Measurements from ENCODE around the gene EDN1. TPM values are rescaled to one million over a fixed set of nuclear protein-coding genes. Genes with fewer than 3 reads are reported as not detected.

The EDN1 gene
- total and polyA plus RNA-seq, 2 of the 4 experiments (the other 2 are of a cell fraction), result 5.6 to 9.0 TPM

DNA sequence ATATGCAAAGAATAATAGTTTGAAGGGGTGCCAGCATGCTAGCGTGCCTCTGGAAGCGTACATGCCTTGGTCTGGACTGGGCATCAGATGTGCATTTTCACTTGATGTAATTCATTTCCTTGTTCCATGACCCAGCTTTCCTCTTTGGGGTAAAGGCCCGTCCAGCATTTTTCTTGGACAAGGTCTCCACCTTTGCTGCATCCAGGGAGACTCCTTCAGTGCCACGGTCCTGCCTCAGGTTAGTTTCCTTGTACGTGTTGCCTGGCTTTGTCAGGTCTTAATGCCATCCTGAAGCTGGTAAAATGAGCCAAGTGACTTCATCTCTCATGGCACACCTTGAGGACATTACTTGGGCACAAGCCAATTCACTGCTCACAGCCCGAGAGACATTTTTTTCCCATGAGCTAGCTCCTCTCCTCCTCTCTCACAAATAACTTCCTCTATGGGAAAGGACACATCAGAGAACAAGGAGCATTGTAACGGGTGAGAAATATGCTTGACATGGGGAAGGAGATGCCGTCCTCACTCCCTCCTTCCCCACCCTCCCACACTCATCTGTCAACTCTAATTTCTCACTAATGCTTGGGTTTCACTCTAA is 23.9 kb downstream of the EDN1 start:
- 60% methylated on average over 1 of the region's 8 CpGs; no CpG with 5 or more reads in 1 of the 2 experiments for WGBS, 2 experiments (ENCODE audit: extremely low coverage in 2 of 2, insufficient read length in 1 of 2)
- ATAC-seq (ENCODE audit: low read depth), result no peak; the same call in 1 of the 2 replicates
- H2AK9ac ChIP-seq (replicated peaks; ENCODE audit: low read depth, low read length, poor library complexity), result peak overlapping the region; percentile 71
- no peaks in the 10 kb centered on the region for H3K27me3 ChIP-seq (ENCODE audit: control insufficient read depth, insufficient read depth, low read length)
- intact Hi-C loops (cut with micrococcal nuclease), result no loop called here
- no peak overlapping the region for H3K4me2 ChIP-seq (ENCODE audit: low read depth, low read length)
- TF ChIP-seq CEBPB (IDR thresholded peaks at IDR 0.05; ENCODE audit: low read depth, low read length), result no peak
- TF ChIP-seq SMC3 (IDR thresholded peaks at IDR 0.05; ENCODE audit: low read depth, low read length), result no peak
- no peak for TF ChIP-seq MAZ (IDR thresholded peaks at IDR 0.05; ENCODE audit: borderline replicate concordance, low read depth, low read length)
- no peak for TF ChIP-seq RCOR1 (IDR thresholded peaks at IDR 0.05; ENCODE audit: insufficient replicate concordance, low read length)
- no peak for TF ChIP-seq POLR2A (IDR thresholded peaks at IDR 0.05; ENCODE audit: low read depth, low read length)
- no peak for TF ChIP-seq MXI1 (IDR thresholded peaks at IDR 0.05; ENCODE audit: borderline replicate concordance, low read depth, low read length)
- no peak for TF ChIP-seq NFE2L2 (IDR thresholded peaks at IDR 0.05; ENCODE audit: low read depth, low read length)
- no peak for TF ChIP-seq RFX5 (IDR thresholded peaks at IDR 0.05; ENCODE audit: low read depth, low read length)
- TF ChIP-seq, protein P1, sequence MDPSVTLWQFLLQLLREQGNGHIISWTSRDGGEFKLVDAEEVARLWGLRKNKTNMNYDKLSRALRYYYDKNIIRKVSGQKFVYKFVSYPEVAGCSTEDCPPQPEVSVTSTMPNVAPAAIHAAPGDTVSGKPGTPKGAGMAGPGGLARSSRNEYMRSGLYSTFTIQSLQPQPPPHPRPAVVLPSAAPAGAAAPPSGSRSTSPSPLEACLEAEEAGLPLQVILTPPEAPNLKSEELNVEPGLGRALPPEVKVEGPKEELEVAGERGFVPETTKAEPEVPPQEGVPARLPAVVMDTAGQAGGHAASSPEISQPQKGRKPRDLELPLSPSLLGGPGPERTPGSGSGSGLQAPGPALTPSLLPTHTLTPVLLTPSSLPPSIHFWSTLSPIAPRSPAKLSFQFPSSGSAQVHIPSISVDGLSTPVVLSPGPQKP (IDR thresholded peaks at IDR 0.05; ENCODE audit: borderline replicate concordance, low read depth, low read length), result no peak
- TF ChIP-seq FOS (IDR thresholded peaks at IDR 0.05; ENCODE audit: low read depth, low read length), result no peak
- no peak for TF ChIP-seq RAD21 (IDR thresholded peaks at IDR 0.05; ENCODE audit: low read length)
- TF ChIP-seq MAFK (IDR thresholded peaks at IDR 0.05; ENCODE audit: low read depth, low read length), result no peak
- TF ChIP-seq, protein P2, sequence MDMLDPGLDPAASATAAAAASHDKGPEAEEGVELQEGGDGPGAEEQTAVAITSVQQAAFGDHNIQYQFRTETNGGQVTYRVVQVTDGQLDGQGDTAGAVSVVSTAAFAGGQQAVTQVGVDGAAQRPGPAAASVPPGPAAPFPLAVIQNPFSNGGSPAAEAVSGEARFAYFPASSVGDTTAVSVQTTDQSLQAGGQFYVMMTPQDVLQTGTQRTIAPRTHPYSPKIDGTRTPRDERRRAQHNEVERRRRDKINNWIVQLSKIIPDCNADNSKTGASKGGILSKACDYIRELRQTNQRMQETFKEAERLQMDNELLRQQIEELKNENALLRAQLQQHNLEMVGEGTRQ (IDR thresholded peaks at IDR 0.05; ENCODE audit: low read depth, low read length), result no peak
- no peak for TF ChIP-seq BHLHE40 (IDR thresholded peaks at IDR 0.05; ENCODE audit: low read depth, low read length)
- no peak overlapping the region for H4K5ac ChIP-seq (ENCODE audit: low read depth, low read length)
- H3K79me1 ChIP-seq (ENCODE audit: low read depth in 1 of 2, low read length in 2 of 2), result no peaks in the 10 kb centered on the region
- H3K36me3 ChIP-seq (ENCODE audit: control insufficient read depth, insufficient read depth, low read length), result no peaks in the 10 kb centered on the region
- H3K14ac ChIP-seq (replicated peaks; ENCODE audit: low read depth, low read length), result peak overlapping the region; percentile 37
- dilution Hi-C loops (cut with HindIII; ENCODE audit: low sequenced_read_pairs, unreplicated experiment), result no loop called here
- H3K4ac ChIP-seq (ENCODE audit: low read depth, low read length), result no peak overlapping the region
- no peak overlapping the region for H2AK5ac ChIP-seq (ENCODE audit: low read depth, low read length)
- no peak overlapping the region; the same call in 2 of the 3 replicates for H2BK15ac ChIP-seq (ENCODE audit: low read depth, low read length)
- peak overlapping the region; percentile 15; the same call in 1 of the 2 replicates for H2BK20ac ChIP-seq (ENCODE audit: low read depth, low read length)
- no peak overlapping the region for H3K23ac ChIP-seq (ENCODE audit: low read depth, low read length)
- no peaks in the 10 kb centered on the region for H4K20me1 ChIP-seq (ENCODE audit: insufficient read depth, low read length)
- no peak overlapping the region for H3K56ac ChIP-seq (ENCODE audit: extremely low read depth, insufficient read depth, low read length)
- H3K18ac ChIP-seq (ENCODE audit: low read depth, low read length), result no peak overlapping the region
- no peak overlapping the region for H2BK5ac ChIP-seq (ENCODE audit: low read depth, low read length, poor library complexity, severe bottlenecking)
- H3K9ac ChIP-seq (ENCODE audit: low read depth, low read length), result no peak overlapping the region
- 0 out of 2 replicates have a peak overlapping the region, but pooled peaks have one; percentile 24 for H2BK120ac ChIP-seq (ENCODE audit: low read depth, low read length)
- no peak overlapping the region for H3K4me3 ChIP-seq (ENCODE audit: insufficient read depth, low read depth, low read length)
- no peaks in the 10 kb centered on the region; the same call in 1 of the 2 replicates for H3K4me1 ChIP-seq (ENCODE audit: control insufficient read depth, insufficient read depth, low read length)
- CTCF ChIA-PET, result interaction anchor here (0.8 to 1.3 kb wide), 3 partner anchors 10 to 24 kb away, joined by 3 to 4 read pairs (median 4); no protein-coding TSS in a partner anchor
- in situ Hi-C loops (cut with MboI; ENCODE audit: low sequenced_read_pairs), result no loop called here
- DNase-seq, result peak; percentile 35
- H3K27ac ChIP-seq (ENCODE audit: insufficient read depth, low read length), result no peak overlapping the region
- peaks cover 4% of the 10 kb centered on the region; the same call in 1 of the 2 replicates for H3K9me1 ChIP-seq (ENCODE audit: insufficient read depth, low read length)
- peak overlapping the region; percentile 74 for H2AFZ ChIP-seq (replicated peaks; ENCODE audit: low read length, poor library complexity)
- 0 out of 4 replicates have a peak overlapping the region, but pooled peaks of 1 of the 2 experiments have one; percentile 22 for H4K8ac ChIP-seq (ENCODE audit: low read depth in 2 of 2, low read length in 2 of 2)
- no peak overlapping the region for H4K91ac ChIP-seq (ENCODE audit: insufficient read depth, low read depth, low read length)
- no TSS peak for BruUV-seq (replicated peaks)
- POLR2A ChIA-PET (ENCODE audit: unreplicated experiment), result no interaction called here
- peaks cover 4% of the 10 kb centered on the region; the same call in 1 of the 2 replicates for H3K9me3 ChIP-seq (ENCODE audit: control insufficient read depth, insufficient read depth, low read length)

Data from IMR-90 (cell line).